Amniotic stem cell (primary cell): Measurements from ENCODE around the gene CHST12.
"Not testable (repeated sequence)": the region's sequence is repeated elsewhere in the genome, so short reads cannot be mapped to it uniquely, and the experiment has no call there.

Experiments used
- DNase-seq: peaks from one replicate; lab custom pipeline; 2025; lab: John Stamatoyannopoulos, UW

Gene CHST12

GRCh38 chr7:2378125-2378524 is 25.3 kb upstream of the CHST12 start:
- DNase-seq: not testable (repeated sequence)

- no peak for DNase-seq
These were observed 24.2 kb upstream of the CHST12 start for GRCh38 chr7:2379161-2379560.

- no peak for DNase-seq
These were observed 23.5 kb upstream of the CHST12 start for GRCh38 chr7:2379821-2380450.

- no peak for DNase-seq
These were observed 22.9 kb upstream of the CHST12 start for GRCh38 chr7:2380461-2380860.

GRCh38 chr7:2381227-2381626 is 22.2 kb upstream of the CHST12 start:
- DNase-seq: no peak

GRCh38 chr7:2381881-2382509 is 21.4 kb upstream of the CHST12 start:
- DNase-seq: no peak

- no peak for DNase-seq
These were observed 19.7 kb upstream of the CHST12 start for GRCh38 chr7:2383543-2384274.

GRCh38 chr7:2384354-2385243 is 18.8 kb upstream of the CHST12 start:
- DNase-seq: no peak

GRCh38 chr7:2386122-2386521 is 17.3 kb upstream of the CHST12 start:
- DNase-seq: not testable (repeated sequence)

- no peak for DNase-seq
These were observed 16.3 kb upstream of the CHST12 start for GRCh38 chr7:2386964-2387669.

GRCh38 chr7:2387897-2388636 is 15.3 kb upstream of the CHST12 start:
- DNase-seq: no peak

GRCh38 chr7:2388637-2388954 is 14.8 kb upstream of the CHST12 start:
- no peak for DNase-seq

GRCh38 chr7:2390020-2390816 is 13.2 kb upstream of the CHST12 start:
- DNase-seq: not testable (repeated sequence)

GRCh38 chr7:2393706-2394105 is 9.7 kb upstream of the CHST12 start:
- DNase-seq: no peak

- DNase-seq: no peak
These were observed 8.8 kb upstream of the CHST12 start for GRCh38 chr7:2394566-2395082.

GRCh38 chr7:2398506-2398905 is 4.9 kb upstream of the CHST12 start:
- DNase-seq: no peak

GRCh38 chr7:2399848-2400587 is 3.4 kb upstream of the CHST12 start:
- peak; percentile 88 for DNase-seq

- DNase-seq: no peak
These were observed 761 bp upstream of the CHST12 start for GRCh38 chr7:2402687-2403013.
